Dedifferentiated amniotic fluid mesenchymal stem cell (primary cell): ENCODE measurements around the gene RAB6C.
"Not testable (repeated sequence)": the region's sequence is repeated elsewhere in the genome, so short reads cannot be mapped to it uniquely, and the experiment has no call there.

ENCODE experiments used
- DNase-seq: peaks from one replicate; pipeline ENCODE4 v3.0.0-alpha.2; 2016; ENCODE audit errors: extremely low spot score

RAB6C gene

GRCh38 chr2:129979629-129980155 lies at the start of gene RAB6C:
TSS of gene RAB6C (plus strand) at chr2:129979666. CDS start at chr2:129980116, 450 bp downstream.
- DNase-seq: not testable (repeated sequence)

- no peak for DNase-seq
Observed at GRCh38 chr2:129930451-129930850, 49.0 kb upstream of the RAB6C start.

GRCh38 chr2:129933387-129933786 lies 46.1 kb upstream of the RAB6C start:
- not testable (repeated sequence) for DNase-seq

GRCh38 chr2:129934044-129934822 lies 45.2 kb upstream of the RAB6C start:
- no peak for DNase-seq

GRCh38 chr2:129935118-129935517 lies 44.3 kb upstream of the RAB6C start:
- no peak for DNase-seq

GRCh38 chr2:129936334-129936934 lies 43.0 kb upstream of the RAB6C start:
- DNase-seq: peak; percentile 26

- not testable (repeated sequence) for DNase-seq
Observed at GRCh38 chr2:129938850-129939471, 40.5 kb upstream of the RAB6C start.

GRCh38 chr2:129943456-129943855 lies 36.0 kb upstream of the RAB6C start:
- not testable (repeated sequence) for DNase-seq

- no peak for DNase-seq
Observed at GRCh38 chr2:129945557-129945956, 33.9 kb upstream of the RAB6C start.

GRCh38 chr2:129947712-129948111 lies 31.8 kb upstream of the RAB6C start:
- DNase-seq: not testable (repeated sequence)

- not testable (repeated sequence) for DNase-seq
Observed at GRCh38 chr2:129956171-129956570, 23.3 kb upstream of the RAB6C start.

- no peak for DNase-seq
Observed at GRCh38 chr2:129957891-129958290, 21.6 kb upstream of the RAB6C start.

- not testable (repeated sequence) for DNase-seq
Observed at GRCh38 chr2:129958736-129959135, 20.7 kb upstream of the RAB6C start.

GRCh38 chr2:129968605-129969004 lies 10.9 kb upstream of the RAB6C start:
- DNase-seq: not testable (repeated sequence)

- no peak for DNase-seq
Observed at GRCh38 chr2:129975016-129975774, 4.3 kb upstream of the RAB6C start.

GRCh38 chr2:129976969-129977368 lies 2.5 kb upstream of the RAB6C start:
- not testable (repeated sequence) for DNase-seq

GRCh38 chr2:129977986-129978385 lies 1.5 kb upstream of the RAB6C start:
- DNase-seq: no peak

GRCh38 chr2:129980246-129980645 lies 780 bp downstream of the RAB6C start:
- DNase-seq: not testable (repeated sequence)

GRCh38 chr2:129981689-129982088 lies 2.2 kb downstream of the RAB6C start:
- not testable (repeated sequence) for DNase-seq

- DNase-seq: no peak
Observed at GRCh38 chr2:129984426-129984825, 5.0 kb downstream of the RAB6C start.

- DNase-seq: not testable (repeated sequence)
Observed at GRCh38 chr2:129992415-129993006, 13.0 kb downstream of the RAB6C start.
